Colonic mucosa (tissue), 4 donors: ENCODE results near the gene KCNJ16. TPM values are rescaled to one million over a fixed set of nuclear protein-coding genes. Genes with fewer than 3 reads are reported as not detected.
"Not testable (repeated sequence)": the region's sequence is repeated elsewhere in the genome, so short reads cannot be mapped to it uniquely, and the experiment has no call there.

Experiments used
- DNase-seq: peaks from one replicate; pipeline ENCODE4 v3.0.0-alpha.2; 2020
- H3K27ac ChIP-seq: fragments of 200-600 bp; one replicate; pipeline ENCODE4 v1.8.0; 2021
- H3K27me3 ChIP-seq: fragments of 200-600 bp; one replicate; pipeline ENCODE4 v1.8.0; 2021
- H3K36me3 ChIP-seq: fragments of 200-600 bp; one replicate; pipeline ENCODE4 v1.8.0; 2021
- H3K4me1 ChIP-seq: fragments of 200-600 bp; one replicate; pipeline ENCODE4 v1.8.0; 2021; ENCODE audit warnings: mild to moderate bottlenecking
- H3K4me3 ChIP-seq: fragments of 200-600 bp; one replicate; pipeline ENCODE4 v1.8.0; 2021
- H3K9ac ChIP-seq, 2 donors: one replicate each; pipeline ENCODE4 v1.7.0; 2013; ENCODE audit warnings: control low read depth in 2 of 2, low read depth in 2 of 2, low read length in 2 of 2
- H3K9me3 ChIP-seq: fragments of 200-600 bp; one replicate; pipeline ENCODE4 v1.8.0; 2021
- CTCF ChIP-seq: fragments of 200-600 bp; IDR thresholded peaks from one replicate; pipeline ENCODE4 v1.8.0; 2022; ENCODE audit warnings: antibody characterized with exemption, mild to moderate bottlenecking
- intact Hi-C: fragments of 100-400 bp; cut with DNase I; formaldehyde crosslinking; loops from one replicate; pipeline ENCODE4 v1.14.1; 2022
- total RNA-seq, 2 donors: library from RNA; stranded (reverse); fragmentation: NEBNext Ultra II Directional in 1 of 2; extraction: Animal tissue kit (Norgen Biotek cat#: 25700) in 1 of 2; gene quantifications; one replicate each; pipeline ENCODE4 v1.2.1, GENCODE V29; 2021
- donor health status: healthy.
- donor health status: DM: no; HTN: no; CAD: no.
- donor health status: DM: no; HTN: no; CAD: no.

Gene KCNJ16
- total RNA-seq, 2 donors from 2014 or later: 0.20 to 0.35 TPM

- TF ChIP-seq CTCF: no peak
- Histone ChIP-seq H3K4me3 (no peak overlapping the region), H3K27me3 (no peaks in the 10 kb centered on the region), H3K4me1 (no peaks in the 10 kb centered on the region), H3K36me3 (no peaks in the 10 kb centered on the region), H3K27ac (no peak overlapping the region), H3K9ac (no peak overlapping the region), H3K9me3 (no peaks in the 10 kb centered on the region)
- no peak for DNase-seq
- intact Hi-C loops: no loop called here
Observed at GRCh38 chr17:70041540-70041939, 33.5 kb upstream of the KCNJ16 start.

- intact Hi-C loops, H3K9ac ChIP-seq: not testable (repeated sequence)
Observed at GRCh38 chr17:70045780-70046179, 29.2 kb upstream of the KCNJ16 start.

GRCh38 chr17:70047619-70048419 lies 27.2 kb upstream of the KCNJ16 start:
- no peak for DNase-seq

More at GRCh38 chr17:70045780-70046179, 29.2 kb upstream of the KCNJ16 start:
- H3K9me3 ChIP-seq, H3K4me3 ChIP-seq, H3K4me1 ChIP-seq, H3K27ac ChIP-seq, DNase-seq, H3K36me3 ChIP-seq, H3K27me3 ChIP-seq: not testable (repeated sequence)

DNA sequence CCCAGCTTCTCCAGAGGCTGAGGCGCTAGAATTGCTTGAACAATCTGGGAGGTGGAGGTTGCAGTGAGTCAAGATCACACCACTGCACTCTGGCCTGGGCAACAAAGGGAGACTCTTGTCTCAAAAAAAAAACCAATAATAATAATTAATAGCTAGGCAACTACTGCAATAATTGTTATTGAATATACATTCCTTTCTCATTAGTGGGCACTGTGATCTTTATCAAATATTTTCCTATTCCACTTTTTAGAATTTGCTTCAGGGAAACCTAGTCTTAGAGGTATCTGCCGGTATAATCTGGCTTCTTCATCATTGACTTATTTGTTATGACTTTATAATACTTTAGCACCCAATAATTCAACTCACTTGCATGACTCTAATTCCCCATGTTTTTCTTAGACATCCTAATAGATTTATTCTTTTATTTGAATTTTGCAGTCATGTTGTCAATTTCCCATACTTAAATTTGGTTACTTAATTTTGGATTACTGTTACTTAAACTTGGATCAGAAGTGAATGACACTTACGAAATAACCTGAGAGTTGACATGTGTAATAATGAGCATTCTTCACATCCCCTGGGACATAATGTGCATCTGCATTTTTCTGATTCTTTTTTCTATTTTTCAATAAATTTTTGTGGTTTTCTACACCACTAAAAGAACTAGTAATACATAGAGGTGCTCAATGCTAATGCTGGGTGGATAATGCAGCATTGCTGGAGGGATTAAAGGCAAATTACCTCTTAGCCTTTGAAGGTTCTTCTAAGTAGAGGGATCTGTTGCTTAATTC lies 25.0 kb upstream of the KCNJ16 start:
- Histone ChIP-seq H3K4me3 (no peak overlapping the region), H3K36me3 (no peaks in the 10 kb centered on the region), H3K27ac (no peak overlapping the region), H3K27me3 (no peaks in the 10 kb centered on the region), H3K4me1 (no peaks in the 10 kb centered on the region), H3K9ac (no peak overlapping the region), H3K9me3 (no peaks in the 10 kb centered on the region)
- intact Hi-C loops: no loop called here
- no peak for DNase-seq
- no peak for TF ChIP-seq CTCF

More at GRCh38 chr17:70047619-70048419, 27.2 kb upstream of the KCNJ16 start:
- H3K36me3 ChIP-seq: no peaks in the 10 kb centered on the region
- no peaks in the 10 kb centered on the region for H3K9me3 ChIP-seq
- no peak overlapping the region for H3K9ac ChIP-seq
- no peak for TF ChIP-seq CTCF
- H3K27me3 ChIP-seq: no peaks in the 10 kb centered on the region
- no peaks in the 10 kb centered on the region for H3K4me1 ChIP-seq
- H3K4me3 ChIP-seq: no peak overlapping the region
- intact Hi-C loops: no loop called here
- no peak overlapping the region for H3K27ac ChIP-seq

DNA sequence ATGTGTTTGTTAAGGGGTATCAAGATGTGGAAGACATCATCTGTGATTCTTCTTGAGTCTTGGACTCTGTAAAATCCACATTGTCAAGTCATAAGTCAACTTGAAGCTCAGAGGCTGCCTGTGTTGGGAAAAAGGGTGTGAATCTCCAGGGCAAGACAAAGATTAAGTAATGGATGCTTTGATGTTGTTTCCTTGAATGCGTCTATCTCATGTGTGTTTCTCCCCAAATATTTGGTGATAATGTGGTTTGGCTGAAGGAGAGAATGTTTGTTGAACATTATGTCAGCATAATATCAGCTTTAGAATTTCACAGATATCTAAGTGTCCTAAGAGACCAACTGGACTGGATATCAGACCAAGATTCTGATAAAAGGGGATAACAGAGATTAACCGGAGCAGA lies 24.1 kb upstream of the KCNJ16 start:
- no peak for TF ChIP-seq CTCF
- Histone ChIP-seq H3K27me3 (no peaks in the 10 kb centered on the region), H3K4me3 (no peak overlapping the region), H3K4me1 (no peaks in the 10 kb centered on the region), H3K9me3 (no peaks in the 10 kb centered on the region), H3K27ac (no peak overlapping the region), H3K9ac (no peak overlapping the region), H3K36me3 (no peaks in the 10 kb centered on the region)
- intact Hi-C loops: no loop called here
- DNase-seq: no peak
